SKM-1 (cell line): Measurements from ENCODE around the gene CATSPERZ.

Source experiments
- DNase-seq: peaks from one replicate; lab custom pipeline; 2025; ENCODE audit not compliant: unreplicated experiment; lab: John Stamatoyannopoulos, UW

The CATSPERZ gene

DNA sequence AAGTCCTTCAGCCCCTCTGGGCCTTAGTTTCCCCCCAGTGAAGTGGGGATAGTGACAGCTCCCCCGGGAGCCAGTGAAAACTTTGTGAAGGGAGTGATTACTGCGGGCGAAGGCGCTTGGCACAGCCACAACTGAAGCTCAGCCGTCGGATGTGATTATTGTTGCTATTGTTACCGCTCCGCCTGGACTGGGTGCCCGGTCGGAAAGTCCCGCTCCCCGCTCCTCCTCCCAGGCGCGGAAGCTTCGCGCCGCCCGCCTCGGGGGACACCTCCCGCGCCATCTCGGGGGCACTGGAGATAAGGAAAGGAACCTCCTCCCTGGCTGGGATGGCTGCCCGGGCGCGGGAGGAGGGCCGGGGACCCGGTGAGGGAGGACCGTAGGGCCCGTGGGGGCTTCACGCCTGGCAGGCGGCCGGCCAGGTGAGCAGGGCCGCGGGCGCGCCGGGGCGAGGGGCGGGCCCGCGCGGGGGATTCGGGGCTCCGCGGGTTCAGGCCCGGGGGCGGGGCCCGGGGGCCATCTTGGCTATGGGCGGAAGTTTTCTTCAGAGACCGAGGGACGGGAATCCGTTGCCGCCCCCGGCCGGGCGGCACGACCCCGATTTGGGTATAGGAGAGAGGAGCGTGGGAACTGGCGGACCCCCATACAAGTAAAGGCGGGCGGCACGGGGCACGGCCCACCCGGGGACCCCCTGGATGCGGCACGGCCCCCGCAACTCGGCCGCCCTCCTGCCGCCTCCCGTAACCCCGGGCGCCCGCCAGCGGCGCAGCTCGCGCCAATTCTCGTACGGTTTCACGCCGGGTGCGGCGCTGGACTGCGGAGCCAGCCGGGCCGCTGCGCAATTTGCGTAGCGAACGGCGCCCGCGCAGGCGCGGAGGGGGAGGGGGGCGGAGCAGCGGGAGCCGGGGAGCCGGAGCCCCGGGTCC lies 14.9 kb upstream of the CATSPERZ start, which contains the start of gene GPR137:
GPR137 (plus strand) TSS at position 887 of the 923 bp plus-strand sequence. CDS start 677 bp downstream, outside the sequence.
- DNase-seq: peak; percentile 42

DNA sequence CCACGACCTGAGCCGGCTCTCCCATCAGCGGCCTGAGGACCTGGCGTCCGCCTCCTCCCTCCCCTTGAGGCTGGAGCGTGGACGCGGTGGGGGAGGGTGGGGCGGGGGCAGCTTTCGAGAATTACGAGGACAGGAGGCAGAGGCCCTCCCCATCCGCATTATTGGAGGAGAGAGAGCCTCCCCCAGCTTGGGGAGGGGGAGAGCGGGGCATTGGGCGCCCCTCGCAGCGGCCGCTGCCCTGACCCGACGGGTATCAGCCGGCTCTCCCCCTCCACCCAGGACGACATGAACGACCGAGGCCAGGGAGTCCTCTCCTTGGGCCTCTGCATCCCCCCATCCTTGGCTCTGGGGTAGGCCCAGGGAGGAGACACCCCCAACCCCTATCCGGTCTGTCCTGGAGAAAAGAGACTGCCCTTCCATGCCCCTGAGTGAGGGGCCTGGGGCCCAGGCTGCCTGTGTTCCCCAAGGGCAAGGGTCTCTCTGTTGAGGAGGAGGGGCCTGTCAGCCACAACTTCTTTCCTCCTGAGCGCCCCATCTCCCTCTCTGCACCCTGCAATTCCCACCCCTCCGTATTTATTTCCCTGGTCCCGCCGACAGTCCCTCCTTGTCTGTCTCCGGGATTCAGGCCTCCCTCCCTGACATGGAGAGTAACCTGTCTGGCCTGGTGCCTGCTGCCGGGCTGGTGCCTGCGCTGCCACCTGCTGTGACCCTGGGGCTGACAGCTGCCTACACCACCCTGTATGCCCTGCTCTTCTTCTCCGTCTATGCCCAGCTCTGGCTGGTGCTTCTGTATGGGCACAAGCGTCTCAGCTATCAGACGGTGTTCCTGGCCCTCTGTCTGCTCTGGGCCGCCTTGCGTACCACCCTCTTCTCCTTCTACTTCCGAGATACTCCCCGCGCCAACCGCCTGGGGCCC lies 14.0 kb upstream of the CATSPERZ start:
- no peak for DNase-seq

DNA sequence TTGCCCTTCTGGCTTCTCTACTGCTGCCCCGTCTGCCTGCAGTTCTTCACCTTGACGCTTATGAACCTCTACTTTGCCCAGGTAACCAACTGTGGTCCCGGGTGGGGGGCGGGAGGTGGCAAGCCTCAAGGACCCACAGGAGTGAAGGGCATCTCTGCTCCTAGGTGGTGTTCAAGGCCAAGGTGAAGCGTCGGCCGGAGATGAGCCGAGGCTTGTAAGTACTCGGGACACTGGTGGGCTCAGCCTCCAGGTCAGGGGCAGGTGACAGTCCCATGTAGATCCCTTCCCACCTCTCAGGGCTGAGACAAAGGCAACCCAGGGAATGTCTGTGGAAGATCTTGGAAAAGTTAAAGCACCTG lies 13.4 kb upstream of the CATSPERZ start:
- DNase-seq: no peak

DNA sequence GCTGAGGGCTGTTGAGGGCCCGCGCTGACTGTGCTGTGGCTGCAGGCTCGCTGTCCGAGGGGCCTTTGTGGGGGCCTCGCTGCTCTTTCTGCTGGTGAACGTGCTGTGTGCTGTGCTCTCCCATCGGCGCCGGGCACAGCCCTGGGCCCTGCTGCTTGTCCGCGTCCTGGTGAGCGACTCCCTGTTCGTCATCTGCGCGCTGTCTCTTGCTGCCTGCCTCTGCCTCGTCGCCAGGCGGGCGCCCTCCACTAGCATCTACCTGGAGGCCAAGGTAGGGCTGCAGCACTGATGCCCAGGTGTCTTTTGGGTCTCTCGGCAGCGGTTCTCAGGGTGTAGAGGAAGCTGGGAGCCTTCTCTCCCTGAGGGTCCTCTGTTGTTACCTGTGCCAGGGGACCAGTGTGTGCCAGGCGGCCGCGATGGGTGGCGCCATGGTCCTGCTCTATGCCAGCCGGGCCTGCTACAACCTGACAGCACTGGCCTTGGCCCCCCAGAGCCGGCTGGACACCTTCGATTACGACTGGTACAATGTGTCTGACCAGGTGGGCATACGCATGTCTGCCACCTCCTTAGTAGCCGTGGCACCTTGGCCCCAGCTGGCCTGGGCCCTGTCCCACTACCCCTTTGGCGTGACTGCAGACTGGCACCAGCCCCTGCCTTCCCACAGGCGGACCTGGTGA lies 12.3 kb upstream of the CATSPERZ start:
- no peak for DNase-seq

DNA sequence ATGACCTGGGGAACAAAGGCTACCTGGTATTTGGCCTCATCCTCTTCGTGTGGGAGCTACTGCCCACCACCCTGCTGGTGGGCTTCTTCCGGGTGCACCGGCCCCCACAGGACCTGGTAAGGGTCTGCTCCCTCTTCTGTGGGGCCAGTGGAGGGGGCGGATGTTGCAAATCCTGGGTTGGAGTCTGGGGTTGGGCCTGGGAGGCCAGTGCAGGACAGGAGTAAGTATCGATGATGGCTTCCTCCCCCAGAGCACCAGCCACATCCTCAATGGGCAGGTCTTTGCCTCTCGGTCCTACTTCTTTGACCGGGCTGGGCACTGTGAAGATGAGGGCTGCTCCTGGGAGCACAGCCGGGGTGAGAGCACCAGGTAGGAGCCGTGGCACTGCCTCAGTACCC lies 11.8 kb upstream of the CATSPERZ start:
- DNase-seq: no peak

DNA sequence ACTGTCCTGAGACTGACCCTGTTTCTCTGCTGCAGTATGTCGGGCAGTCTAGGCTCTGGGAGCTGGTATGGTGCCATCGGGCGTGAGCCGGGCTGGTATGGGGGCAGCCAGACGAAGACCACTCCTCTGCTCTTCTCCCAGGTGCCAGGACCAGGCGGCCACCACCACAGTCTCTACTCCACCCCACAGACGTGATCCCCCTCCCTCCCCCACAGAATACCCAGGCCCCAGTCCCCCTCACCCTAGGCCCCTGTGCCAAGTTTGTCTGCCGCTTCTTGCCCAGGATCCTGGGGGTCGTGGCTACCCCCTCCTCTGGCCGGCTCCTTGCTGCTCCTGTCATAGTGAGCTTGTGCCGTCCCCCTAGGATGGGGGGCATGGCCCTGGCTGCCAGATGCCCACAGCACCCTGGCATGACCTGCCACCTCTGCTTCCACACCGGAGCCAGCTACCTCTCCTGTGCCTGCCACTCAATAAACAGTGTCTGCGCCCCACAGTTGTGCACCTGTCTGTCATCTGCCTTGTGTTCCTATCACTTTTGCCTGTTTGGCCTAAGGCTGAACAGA lies 11.1 kb upstream of the CATSPERZ start:
- no peak for DNase-seq

DNA sequence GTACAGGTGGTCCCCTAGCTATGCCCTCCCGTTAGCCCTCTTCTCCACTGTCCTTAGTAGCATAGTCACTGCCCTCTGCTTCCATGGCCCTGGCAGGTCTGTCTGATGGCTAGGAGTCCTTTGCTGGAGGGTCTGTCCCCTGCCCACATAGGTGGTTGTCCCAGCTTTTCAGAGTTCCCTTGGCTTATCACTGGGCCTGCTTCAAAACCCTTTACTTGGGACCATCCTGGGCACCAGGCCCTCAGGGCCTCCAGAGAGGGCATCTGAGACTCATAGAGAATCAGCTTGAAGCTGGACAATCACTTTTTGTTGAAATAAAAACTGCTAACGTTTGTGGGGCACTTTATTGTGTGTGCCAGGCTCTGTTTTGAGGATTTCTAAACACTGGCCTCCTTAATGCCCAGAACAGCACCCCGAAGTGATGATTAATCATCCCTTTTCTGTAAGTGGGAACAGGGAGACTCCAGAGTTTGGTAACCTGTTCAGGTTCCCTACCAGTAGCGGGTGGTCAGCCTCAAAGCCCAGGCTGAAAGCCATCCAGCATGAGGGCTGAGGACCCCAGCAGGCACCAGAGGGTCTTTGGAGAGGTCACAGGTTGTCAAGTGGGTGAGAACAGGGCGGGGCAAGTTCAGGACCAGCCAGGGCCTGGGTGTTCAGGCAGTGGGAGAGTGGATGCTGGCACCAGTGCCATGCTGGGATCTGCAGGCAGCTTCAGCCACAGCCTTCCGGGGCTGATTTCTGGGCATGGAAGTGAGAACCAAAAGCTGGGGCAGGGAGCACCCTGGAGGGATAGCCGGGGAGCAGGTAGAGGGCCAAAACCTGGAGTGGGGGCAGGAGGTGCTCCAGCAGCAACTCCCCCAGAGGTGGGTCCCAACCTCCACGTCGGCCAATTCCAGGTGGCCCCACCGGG lies 9.6 kb upstream of the CATSPERZ start:
- DNase-seq: no peak

DNA sequence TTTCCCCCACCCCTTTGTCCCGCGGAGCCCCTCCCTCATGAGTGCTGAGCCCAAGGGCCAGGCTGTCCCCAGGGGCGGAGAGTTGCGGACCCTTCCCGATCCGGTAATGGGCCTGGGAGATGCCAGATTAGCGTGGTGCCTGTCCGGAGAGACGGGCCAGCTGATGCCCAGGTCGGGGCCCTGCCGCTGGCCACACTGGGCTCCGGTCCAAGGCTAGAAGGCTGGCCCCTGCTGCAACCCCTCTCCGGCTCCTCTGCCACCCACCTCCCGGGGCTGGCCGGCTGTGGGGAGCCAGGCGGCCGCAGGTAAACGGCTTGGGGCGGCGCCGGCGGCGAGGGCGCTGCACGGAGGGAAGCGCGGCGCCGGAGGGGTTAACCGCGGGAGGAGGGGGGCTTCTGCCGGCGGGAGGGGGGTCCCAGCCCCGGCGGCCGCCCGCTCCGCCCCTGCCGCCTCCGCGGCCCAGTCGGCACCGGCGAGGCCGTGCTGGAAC lies 8.9 kb upstream of the CATSPERZ start, which contains the start of gene KCNK4:
KCNK4 (plus strand) TSS at position 41 of the 490 bp plus-strand sequence. CDS start 1,717 bp downstream, outside the sequence.
- no peak for DNase-seq

DNA sequence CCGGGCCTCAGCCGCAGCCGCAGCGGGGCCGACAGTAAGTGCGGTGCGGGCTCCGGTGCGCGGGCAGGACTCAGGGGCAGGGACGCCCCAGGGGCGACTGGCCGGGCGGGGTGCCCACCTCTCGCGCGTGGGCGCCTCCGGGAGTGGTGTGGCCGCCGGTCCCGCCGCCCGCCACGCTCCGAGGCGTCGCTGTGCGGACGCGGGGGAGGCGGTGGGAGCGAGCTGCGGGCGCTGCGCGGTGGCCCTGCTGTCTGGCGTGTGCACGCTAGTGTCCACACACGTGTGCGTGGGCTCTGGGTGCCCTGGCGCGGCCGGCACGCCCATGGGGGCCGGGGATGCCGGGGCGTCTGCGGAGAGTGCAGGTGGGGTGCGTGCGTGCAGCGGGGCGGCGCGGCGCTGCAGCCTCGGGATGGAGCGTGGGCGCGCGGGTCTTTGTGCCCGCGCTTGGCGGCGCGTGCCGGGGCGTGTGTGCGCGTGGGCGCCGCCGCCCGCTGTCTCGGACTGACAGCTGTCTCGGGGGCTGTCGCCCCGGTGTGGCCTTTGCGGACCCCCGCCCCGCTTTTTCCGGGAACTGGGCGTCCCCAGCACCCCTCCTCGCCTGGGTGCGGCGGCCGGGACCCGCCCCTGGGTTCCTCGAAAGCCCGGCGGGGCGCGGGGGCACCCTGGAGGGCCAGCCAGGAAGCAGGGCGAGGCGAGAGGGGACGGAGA lies 8.3 kb upstream of the CATSPERZ start:
- no peak for DNase-seq

DNA sequence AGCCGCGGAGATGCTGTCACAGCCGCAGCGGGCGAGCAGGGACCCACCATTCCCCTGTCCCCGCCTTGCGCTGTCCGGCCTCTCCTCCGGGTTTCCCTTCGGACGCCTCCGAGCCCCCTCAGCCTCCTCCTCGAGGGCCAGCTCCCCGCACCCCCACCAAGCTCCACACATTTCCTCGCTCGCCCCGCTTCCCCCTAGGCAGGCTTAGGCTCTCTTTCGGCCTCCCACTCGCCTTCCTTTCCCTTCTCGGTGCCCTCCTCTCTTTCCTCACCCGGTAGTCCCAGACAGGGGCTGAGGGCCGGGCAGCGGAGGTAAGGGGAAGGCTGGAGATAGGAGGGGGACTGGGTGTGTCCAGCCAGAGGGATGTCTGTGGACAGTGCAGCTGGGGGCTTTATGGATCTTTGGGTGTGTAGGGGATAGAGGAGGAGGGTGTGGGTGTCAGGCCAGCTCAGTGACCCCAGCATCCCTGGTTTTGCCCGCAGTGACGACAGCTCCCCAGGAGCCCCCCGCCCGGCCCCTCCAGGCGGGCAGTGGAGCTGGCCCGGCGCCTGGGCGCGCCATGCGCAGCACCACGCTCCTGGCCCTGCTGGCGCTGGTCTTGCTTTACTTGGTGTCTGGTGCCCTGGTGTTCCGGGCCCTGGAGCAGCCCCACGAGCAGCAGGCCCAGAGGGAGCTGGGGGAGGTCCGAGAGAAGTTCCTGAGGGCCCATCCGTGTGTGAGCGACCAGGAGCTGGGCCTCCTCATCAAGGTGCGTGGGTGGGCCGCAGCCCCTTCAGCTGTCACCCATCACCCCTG lies 7.5 kb upstream of the CATSPERZ start:
- no peak for DNase-seq

DNA sequence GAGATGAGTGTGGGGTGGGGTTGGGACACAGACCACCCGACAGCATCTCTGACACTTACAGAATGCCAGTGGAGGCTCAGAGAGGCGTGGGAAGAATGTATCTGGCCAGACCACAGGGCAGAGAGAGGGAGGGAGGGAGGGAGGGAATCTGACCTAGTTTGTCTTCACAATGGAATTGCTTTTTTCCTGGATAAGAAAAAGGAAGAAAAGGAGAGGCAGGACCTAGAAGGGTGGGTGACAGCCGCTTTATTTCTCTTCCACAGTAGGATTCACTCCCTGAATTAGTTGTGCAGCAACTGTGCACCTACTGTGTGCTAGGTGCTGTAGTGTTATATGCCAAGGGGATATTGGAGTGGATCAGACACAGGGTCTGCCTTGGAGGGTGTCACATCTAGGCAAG lies 5.4 kb upstream of the CATSPERZ start:
- DNase-seq: no peak

DNA sequence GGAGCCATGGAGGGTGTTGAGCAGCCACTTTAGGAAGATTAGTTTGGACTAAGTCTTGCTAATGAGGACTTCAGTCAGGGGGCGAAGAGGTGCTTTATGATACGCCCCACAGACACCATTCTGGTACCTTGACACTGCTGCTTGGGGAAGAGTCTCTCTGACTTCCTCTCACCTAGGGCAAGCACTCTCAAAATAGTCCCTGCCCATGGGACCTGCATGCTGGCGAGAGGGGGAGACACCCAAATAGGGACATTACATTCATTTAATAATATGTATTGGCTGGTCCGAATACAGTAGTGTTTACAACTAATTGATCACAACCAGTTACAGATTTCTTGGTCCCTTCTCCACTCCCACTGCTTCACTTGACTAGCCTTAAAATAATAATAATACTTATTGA lies 4.4 kb upstream of the CATSPERZ start:
- DNase-seq: no peak

DNA sequence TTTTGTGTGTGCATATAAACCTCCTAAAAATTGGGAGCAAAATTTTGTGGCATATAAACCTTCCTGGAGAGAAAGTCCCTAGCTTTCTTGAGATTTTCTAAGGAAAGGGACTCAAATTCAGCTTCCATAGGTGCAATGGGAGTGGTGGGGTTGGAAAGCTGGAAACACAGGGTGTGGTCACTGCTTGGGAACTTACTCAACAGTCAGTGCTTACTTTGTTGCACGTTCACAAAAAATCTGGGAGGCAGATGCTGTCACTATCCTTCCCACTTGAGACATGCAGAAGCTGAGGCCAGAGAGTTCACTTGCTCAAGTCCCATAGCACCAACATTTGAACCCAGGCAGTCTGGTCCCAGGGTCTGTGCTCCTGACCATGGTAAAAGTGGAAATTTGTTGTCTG lies 3.9 kb upstream of the CATSPERZ start:
- no peak for DNase-seq

DNA sequence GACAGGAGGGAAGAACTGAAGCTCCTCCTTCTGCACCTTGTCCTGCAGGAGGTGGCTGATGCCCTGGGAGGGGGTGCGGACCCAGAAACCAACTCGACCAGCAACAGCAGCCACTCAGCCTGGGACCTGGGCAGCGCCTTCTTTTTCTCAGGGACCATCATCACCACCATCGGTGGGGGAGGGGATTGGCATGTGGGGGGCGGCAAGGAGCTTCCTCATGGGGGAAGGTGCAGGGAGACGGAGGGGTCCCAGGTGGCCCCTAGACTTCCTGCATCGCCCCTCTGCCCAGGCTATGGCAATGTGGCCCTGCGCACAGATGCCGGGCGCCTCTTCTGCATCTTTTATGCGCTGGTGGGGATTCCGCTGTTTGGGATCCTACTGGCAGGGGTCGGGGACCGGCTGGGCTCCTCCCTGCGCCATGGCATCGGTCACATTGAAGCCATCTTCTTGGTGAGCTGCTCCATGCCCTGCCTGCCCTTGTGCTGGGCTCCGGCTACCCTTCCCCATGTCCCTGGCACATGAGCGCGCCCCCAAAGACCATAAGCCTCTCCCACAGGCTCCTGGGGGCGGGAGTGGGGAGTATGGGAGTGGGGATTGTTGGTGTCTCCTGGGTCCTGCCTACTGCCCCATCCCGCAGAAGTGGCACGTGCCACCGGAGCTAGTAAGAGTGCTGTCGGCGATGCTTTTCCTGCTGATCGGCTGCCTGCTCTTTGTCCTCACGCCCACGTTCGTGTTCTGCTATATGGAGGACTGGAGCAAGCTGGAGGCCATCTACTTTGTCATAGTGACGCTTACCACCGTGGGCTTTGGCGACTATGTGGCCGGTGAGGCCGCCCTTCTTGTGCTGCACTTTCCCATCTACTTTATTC lies 3.1 kb upstream of the CATSPERZ start:
- DNase-seq: no peak

DNA sequence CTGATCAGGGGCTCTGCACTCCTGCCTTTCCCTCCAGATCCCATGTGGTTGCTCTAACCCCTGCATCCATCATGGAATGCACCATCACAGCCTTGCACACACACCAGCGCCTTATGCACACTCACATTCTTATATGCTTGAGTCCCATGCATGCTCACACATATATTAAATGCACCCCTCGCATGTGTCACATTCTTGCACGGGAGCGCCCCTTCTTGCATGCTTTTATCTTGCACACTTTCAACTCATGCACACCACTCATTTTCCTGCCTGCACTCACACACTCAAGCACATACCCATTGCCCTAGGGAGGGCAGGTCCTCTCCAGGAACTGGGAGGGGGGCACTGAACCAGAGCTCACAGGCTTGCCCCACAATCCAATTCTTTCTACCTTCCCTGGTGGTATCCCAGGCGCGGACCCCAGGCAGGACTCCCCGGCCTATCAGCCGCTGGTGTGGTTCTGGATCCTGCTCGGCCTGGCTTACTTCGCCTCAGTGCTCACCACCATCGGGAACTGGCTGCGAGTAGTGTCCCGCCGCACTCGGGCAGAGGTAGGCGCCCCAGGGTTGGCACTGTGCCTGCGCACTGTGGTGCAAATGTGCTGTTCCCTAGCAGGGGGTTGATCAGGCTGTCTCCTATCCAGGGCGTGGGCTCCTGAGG lies 2.3 kb upstream of the CATSPERZ start:
- no peak for DNase-seq

DNA sequence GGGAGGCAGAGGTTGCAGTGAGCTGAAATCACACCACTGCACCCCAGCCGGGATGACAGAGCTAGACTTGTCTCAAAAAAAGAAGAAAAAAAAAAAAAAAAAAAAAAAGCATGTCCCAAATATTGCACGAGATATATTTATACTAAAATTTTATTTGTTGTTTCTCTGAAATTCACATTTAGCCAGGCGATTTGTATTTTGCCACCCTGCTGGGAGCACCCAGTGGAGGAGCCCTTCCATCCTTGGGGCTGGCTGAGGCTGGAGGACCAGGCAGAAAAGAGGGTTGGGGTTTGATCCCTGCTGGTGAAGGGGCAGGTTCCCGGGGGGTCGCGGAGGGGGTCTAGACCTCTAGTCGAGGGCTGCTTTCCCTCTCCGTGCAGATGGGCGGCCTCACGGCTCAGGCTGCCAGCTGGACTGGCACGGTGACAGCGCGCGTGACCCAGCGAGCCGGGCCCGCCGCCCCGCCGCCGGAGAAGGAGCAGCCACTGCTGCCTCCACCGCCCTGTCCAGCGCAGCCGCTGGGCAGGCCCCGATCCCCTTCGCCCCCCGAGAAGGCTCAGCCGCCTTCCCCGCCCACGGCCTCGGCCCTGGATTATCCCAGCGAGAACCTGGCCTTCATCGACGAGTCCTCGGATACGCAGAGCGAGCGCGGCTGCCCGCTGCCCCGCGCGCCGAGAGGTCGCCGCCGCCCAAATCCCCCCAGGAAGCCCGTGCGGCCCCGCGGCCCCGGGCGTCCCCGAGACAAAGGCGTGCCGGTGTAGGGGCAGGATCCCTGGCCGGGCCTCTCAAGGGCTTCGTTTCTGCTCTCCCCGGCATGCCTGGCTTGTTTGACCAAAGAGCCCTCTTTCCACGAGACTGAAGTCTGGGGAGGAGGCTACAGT lies 952 bp upstream of the CATSPERZ start:
- no peak for DNase-seq
